Measurements from ENCODE around the gene PPIF.

PPIF gene

DNA sequence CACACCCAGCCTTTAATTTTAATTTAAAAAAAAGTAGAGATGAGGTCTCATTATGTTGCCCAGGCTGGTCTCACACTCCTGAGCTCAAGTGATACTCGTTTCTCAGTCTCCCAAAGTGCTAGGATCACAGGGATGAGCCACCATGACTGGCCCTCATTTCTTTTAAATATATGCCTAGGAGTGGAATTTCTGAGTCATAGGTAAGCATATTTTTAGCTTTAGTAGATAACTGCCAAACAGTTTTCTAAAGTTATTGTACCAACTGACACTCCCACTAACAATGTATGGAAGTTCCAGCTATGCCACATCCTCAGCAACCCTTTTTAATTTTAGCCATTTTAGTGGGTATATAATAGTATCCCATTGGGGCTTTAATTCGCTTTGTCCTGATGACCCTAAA, 13.8 kb upstream of the PPIF start:
- no peak overlapping the region for H3K27ac ChIP-seq (ENCODE audit: low read length)
- H3K4me1 ChIP-seq (ENCODE audit: low read length) = peaks cover 11% of the 10 kb centered on the region
- no peaks in the 10 kb centered on the region for H3K27me3 ChIP-seq (ENCODE audit: low read depth, low read length)
- H3K79me2 ChIP-seq (ENCODE audit: low read length) = no peaks in the 10 kb centered on the region
- H3K9me3 ChIP-seq (ENCODE audit: insufficient read depth, low read length) = 0 out of 2 replicates have a peak, but pooled peaks cover 4% of the 10 kb centered on the region
- H3K4me2 ChIP-seq (ENCODE audit: low read length) = no peak overlapping the region
- no peak overlapping the region for H3K4me3 ChIP-seq (ENCODE audit: low read length)
- no peaks in the 10 kb centered on the region for H3K36me3 ChIP-seq (replicated peaks; ENCODE audit: low read depth, low read length)
- no peak overlapping the region for H3K9ac ChIP-seq (ENCODE audit: low read length)
- no peak overlapping the region for H2AFZ ChIP-seq (ENCODE audit: low read depth, low read length)
- TF ChIP-seq, protein P1, sequence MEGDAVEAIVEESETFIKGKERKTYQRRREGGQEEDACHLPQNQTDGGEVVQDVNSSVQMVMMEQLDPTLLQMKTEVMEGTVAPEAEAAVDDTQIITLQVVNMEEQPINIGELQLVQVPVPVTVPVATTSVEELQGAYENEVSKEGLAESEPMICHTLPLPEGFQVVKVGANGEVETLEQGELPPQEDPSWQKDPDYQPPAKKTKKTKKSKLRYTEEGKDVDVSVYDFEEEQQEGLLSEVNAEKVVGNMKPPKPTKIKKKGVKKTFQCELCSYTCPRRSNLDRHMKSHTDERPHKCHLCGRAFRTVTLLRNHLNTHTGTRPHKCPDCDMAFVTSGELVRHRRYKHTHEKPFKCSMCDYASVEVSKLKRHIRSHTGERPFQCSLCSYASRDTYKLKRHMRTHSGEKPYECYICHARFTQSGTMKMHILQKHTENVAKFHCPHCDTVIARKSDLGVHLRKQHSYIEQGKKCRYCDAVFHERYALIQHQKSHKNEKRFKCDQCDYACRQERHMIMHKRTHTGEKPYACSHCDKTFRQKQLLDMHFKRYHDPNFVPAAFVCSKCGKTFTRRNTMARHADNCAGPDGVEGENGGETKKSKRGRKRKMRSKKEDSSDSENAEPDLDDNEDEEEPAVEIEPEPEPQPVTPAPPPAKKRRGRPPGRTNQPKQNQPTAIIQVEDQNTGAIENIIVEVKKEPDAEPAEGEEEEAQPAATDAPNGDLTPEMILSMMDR (IDR thresholded peaks at IDR 0.05; ENCODE audit: low read depth, low read length) = no peak
- no peak for TF ChIP-seq EZH2phosphoT487 (IDR thresholded peaks at IDR 0.05; ENCODE audit: low read depth)
- no peaks in the 10 kb centered on the region for H4K20me1 ChIP-seq (ENCODE audit: insufficient read depth, low read length)

- Histone ChIP-seq H3K36me3 (replicated peaks; ENCODE audit: low read depth, low read length) (no peaks in the 10 kb centered on the region), H3K4me1 (ENCODE audit: low read length) (peaks cover 11% of the 10 kb centered on the region), H3K9me3 (ENCODE audit: insufficient read depth, low read length) (0 out of 2 replicates have a peak, but pooled peaks cover 4% of the 10 kb centered on the region), H3K27me3 (ENCODE audit: low read depth, low read length) (no peaks in the 10 kb centered on the region), H2AFZ (ENCODE audit: low read depth, low read length) (no peak overlapping the region), H3K9ac (ENCODE audit: low read length) (no peak overlapping the region), H4K20me1 (ENCODE audit: insufficient read depth, low read length) (no peaks in the 10 kb centered on the region), H3K4me2 (ENCODE audit: low read length) (no peak overlapping the region), H3K79me2 (ENCODE audit: low read length) (no peaks in the 10 kb centered on the region), H3K4me3 (ENCODE audit: low read length) (no peak overlapping the region), H3K27ac (ENCODE audit: low read length) (no peak overlapping the region)
- no peak for TF ChIP-seq EZH2phosphoT487 (IDR thresholded peaks at IDR 0.05; ENCODE audit: low read depth)
- TF ChIP-seq, protein P1 (IDR thresholded peaks at IDR 0.05; ENCODE audit: low read depth, low read length) = no peak
Measured at GRCh38 chr10:79334573-79334972, 12.7 kb upstream of the PPIF start.

- TF ChIP-seq, protein P1 (IDR thresholded peaks at IDR 0.05; ENCODE audit: low read depth, low read length) = no peak
- no peak for TF ChIP-seq EZH2phosphoT487 (IDR thresholded peaks at IDR 0.05; ENCODE audit: low read depth)
- H2AFZ ChIP-seq (ENCODE audit: low read depth, low read length) = no peak overlapping the region
- H3K9ac ChIP-seq (ENCODE audit: low read length) = no peak overlapping the region
- no peaks in the 10 kb centered on the region for H3K79me2 ChIP-seq (ENCODE audit: low read length)
- H3K27me3 ChIP-seq (ENCODE audit: low read depth, low read length) = no peaks in the 10 kb centered on the region
- no peaks in the 10 kb centered on the region for H4K20me1 ChIP-seq (ENCODE audit: insufficient read depth, low read length)
- peaks cover 11% of the 10 kb centered on the region for H3K4me1 ChIP-seq (ENCODE audit: low read length)
- H3K27ac ChIP-seq (ENCODE audit: low read length) = no peak overlapping the region
- no peak overlapping the region for H3K4me3 ChIP-seq (ENCODE audit: low read length)
- H3K9me3 ChIP-seq (ENCODE audit: insufficient read depth, low read length) = 0 out of 2 replicates have a peak, but pooled peaks cover 4% of the 10 kb centered on the region
- H3K36me3 ChIP-seq (replicated peaks; ENCODE audit: low read depth, low read length) = no peaks in the 10 kb centered on the region
- no peak overlapping the region for H3K4me2 ChIP-seq (ENCODE audit: low read length)
Measured at GRCh38 chr10:79335094-79335469, 12.2 kb upstream of the PPIF start.

DNA sequence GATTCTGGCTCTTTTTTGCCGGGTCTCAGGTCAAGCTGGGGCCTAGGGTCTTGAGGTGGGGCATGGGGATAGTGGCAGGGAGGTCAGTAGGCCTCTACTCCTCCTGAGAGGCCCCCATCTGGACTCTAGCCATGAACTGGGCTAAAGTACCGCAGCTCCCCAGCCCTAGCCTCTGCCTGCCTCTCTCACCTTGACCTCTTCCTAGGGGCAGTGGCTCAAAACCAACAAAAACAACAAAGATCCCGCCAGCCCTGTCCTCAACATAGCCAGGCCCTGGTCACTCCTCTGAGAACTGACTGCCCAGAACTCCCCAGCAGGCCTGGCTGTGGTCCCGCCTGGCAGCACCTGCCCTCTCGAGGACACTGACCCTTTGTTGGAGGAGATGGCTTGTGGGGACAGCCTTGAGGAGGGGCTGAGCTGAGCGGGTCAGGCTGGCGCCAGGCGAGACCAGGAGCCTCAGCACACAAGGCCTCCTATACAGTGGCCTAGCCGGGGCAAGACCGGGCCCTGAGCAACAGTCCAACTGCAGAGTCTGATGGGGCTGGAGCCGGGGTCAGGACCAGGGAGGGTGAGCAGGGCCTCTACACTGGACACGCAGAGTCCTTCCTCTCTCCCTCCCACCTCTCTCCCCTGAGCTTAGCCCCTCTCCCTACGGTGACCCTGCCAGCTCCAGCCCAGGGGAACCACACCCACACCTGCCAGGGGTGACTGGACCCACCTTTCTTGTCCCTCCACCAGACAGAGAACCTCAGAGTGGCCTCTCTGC, 11.6 kb upstream of the PPIF start:
- no peaks in the 10 kb centered on the region for H3K79me2 ChIP-seq (ENCODE audit: low read length)
- no peak overlapping the region for H3K4me2 ChIP-seq (ENCODE audit: low read length)
- no peak overlapping the region for H3K27ac ChIP-seq (ENCODE audit: low read length)
- H3K27me3 ChIP-seq (ENCODE audit: low read depth, low read length) = no peaks in the 10 kb centered on the region
- peaks cover 11% of the 10 kb centered on the region for H3K4me1 ChIP-seq (ENCODE audit: low read length)
- TF ChIP-seq, protein P1 (IDR thresholded peaks at IDR 0.05; ENCODE audit: low read depth, low read length) = no peak
- no peak overlapping the region for H2AFZ ChIP-seq (ENCODE audit: low read depth, low read length)
- no peak overlapping the region for H3K9ac ChIP-seq (ENCODE audit: low read length)
- 0 out of 2 replicates have a peak, but pooled peaks cover 4% of the 10 kb centered on the region for H3K9me3 ChIP-seq (ENCODE audit: insufficient read depth, low read length)
- no peaks in the 10 kb centered on the region for H3K36me3 ChIP-seq (replicated peaks; ENCODE audit: low read depth, low read length)
- no peak overlapping the region for H3K4me3 ChIP-seq (ENCODE audit: low read length)
- H4K20me1 ChIP-seq (ENCODE audit: insufficient read depth, low read length) = no peaks in the 10 kb centered on the region

Data from OCI-LY3 (cell line).